HL-60 (cell line): Measurements from ENCODE around the gene LPO.

Source experiments
- DNase-seq, 2 experiments: peaks; one replicate each; pipeline ENCODE4 v3.0.0-alpha.2; 2010 to 2020; ENCODE audit warnings: low read depth in 1 of 2, low spot score in 1 of 2
- H3K27ac ChIP-seq: fragments of 250-450 bp; sonication (Bioruptor Pico); replicated peaks from 2 replicates; pipeline ENCODE4 v1.5.1; 2020; ENCODE audit warnings: mild to moderate bottlenecking, moderate library complexity
- H3K27me3 ChIP-seq: fragments of 250-450 bp; sonication (Bioruptor Pico); 2 replicates; pipeline ENCODE4 v1.5.1; 2021; ENCODE audit warnings: mild to moderate bottlenecking, moderate library complexity; ENCODE audit not compliant: insufficient read depth, poor library complexity, severe bottlenecking
- H3K4me3 ChIP-seq: replicated peaks from 2 replicates; pipeline ENCODE4 v1.5.1; 2011; ENCODE audit warnings: mild to moderate bottlenecking, control low read depth, low read length; ENCODE audit not compliant: insufficient read depth
- CTCF ChIP-seq: IDR thresholded peaks from one replicate; pipeline ENCODE4 v1.5.1; 2011; ENCODE audit warnings: low read length, control low read depth, inconsistent platforms; ENCODE audit not compliant: insufficient read depth
- GABPA ChIP-seq: IDR thresholded peaks from 2 replicates; pipeline ENCODE4 v1.6.1; 2012; ENCODE audit warnings: low read depth
- POLR2AphosphoS5 ChIP-seq: IDR thresholded peaks from 2 replicates; pipeline ENCODE4 v1.6.1; 2012; ENCODE audit warnings: low read depth
- REST ChIP-seq: IDR thresholded peaks from 2 replicates; pipeline ENCODE4 v1.6.1; 2012; ENCODE audit warnings: low read depth; ENCODE audit not compliant: insufficient replicate concordance
- SPI1 ChIP-seq: IDR thresholded peaks from 2 replicates; pipeline ENCODE4 v1.6.1; 2012; ENCODE audit warnings: low read depth, mild to moderate bottlenecking, borderline replicate concordance

The LPO gene

GRCh38 chr17:58204796-58205195, 33.6 kb upstream of the LPO start:
- H3K27me3 ChIP-seq = no peaks in the 10 kb centered on the region
- DNase-seq = no peak
- H3K4me3 ChIP-seq = no peak overlapping the region
- TF ChIP-seq CTCF = no peak
- TF ChIP-seq REST = no peak
- TF ChIP-seq GABPA = no peak
- no peak for TF ChIP-seq SPI1
- no peak for TF ChIP-seq POLR2AphosphoS5
- H3K27ac ChIP-seq = no peak overlapping the region

- Histone ChIP-seq H3K27ac (no peak overlapping the region), H3K27me3 (no peaks in the 10 kb centered on the region), H3K4me3 (no peak overlapping the region)
- DNase-seq = no peak
- TF ChIP-seq CTCF (no peak), REST (no peak), GABPA (no peak), SPI1 (no peak), POLR2AphosphoS5 (no peak)
Measured at GRCh38 chr17:58205936-58206335, 32.4 kb upstream of the LPO start.

- H3K27me3 ChIP-seq = no peaks in the 10 kb centered on the region
- H3K27ac ChIP-seq = no peak overlapping the region
- DNase-seq = no peak
- no peak overlapping the region for H3K4me3 ChIP-seq
- no peak for TF ChIP-seq REST
- TF ChIP-seq CTCF = no peak
- no peak for TF ChIP-seq SPI1
- TF ChIP-seq POLR2AphosphoS5 = no peak
- TF ChIP-seq GABPA = no peak
Measured at GRCh38 chr17:58207451-58207850, 30.9 kb upstream of the LPO start.
